ENCODE measurements around the gene TSPAN18. TPM values are rescaled to one million over a fixed set of nuclear protein-coding genes. Genes with fewer than 3 reads are reported as not detected.

The TSPAN18 gene
- total RNA-seq, 2 experiments from 2014 or later, result not detected

GRCh38 chr11:44977493-44977984 lies 250.8 kb downstream of the TSPAN18 start:
- intact Hi-C loops (cut with micrococcal nuclease; ENCODE audit: unreplicated experiment), result no loop called here
- Histone ChIP-seq H3K9me3 (ENCODE audit: low read length) (no peaks in the 10 kb centered on the region), H3K79me2 (ENCODE audit: insufficient read depth, low read depth, low read length) (no peaks in the 10 kb centered on the region), H3K4me1 (ENCODE audit: insufficient read depth, low read length, poor library complexity, severe bottlenecking) (peaks cover 18% of the 10 kb centered on the region), H3K36me3 (ENCODE audit: insufficient read depth, low read length) (no peaks in the 10 kb centered on the region), H3K4me3 (ENCODE audit: low read depth, low read length, poor library complexity, severe bottlenecking) (no peak overlapping the region), H3K4me2 (ENCODE audit: low read length) (no peak overlapping the region), H2AFZ (ENCODE audit: low read length) (peak overlapping the region; percentile 37; the same call in 1 of the 2 replicates), H3K9me2 (ENCODE audit: insufficient read depth, low read length) (no peaks in the 10 kb centered on the region), H3K27ac (ENCODE audit: low read depth, low read length, poor library complexity, severe bottlenecking) (no peak overlapping the region), H4K20me1 (ENCODE audit: insufficient read depth, low read length) (no peaks in the 10 kb centered on the region)
- no peak for DNase-seq (ENCODE audit: low spot score)
- no TSS peak for BruUV-seq (replicated peaks)
- TF ChIP-seq CTCF (conservative IDR thresholded peaks at IDR 0.05; ENCODE audit: low read length) (peak; percentile 57), EZH2phosphoT487 (IDR thresholded peaks at IDR 0.05; ENCODE audit: borderline replicate concordance, low read depth, low read length) (no peak)
- ChIA-PET CTCF (ENCODE audit: unreplicated experiment) (no interaction called here), POLR2A (interaction anchor here (0.6 kb wide), 1 partner anchor 29 kb away, joined by 5 read pairs; no protein-coding TSS in a partner anchor)

- DNase-seq (ENCODE audit: low spot score), result no peak
- no peaks in the 10 kb centered on the region for H3K36me3 ChIP-seq (ENCODE audit: insufficient read depth, low read length)
- H3K79me2 ChIP-seq (ENCODE audit: insufficient read depth, low read depth, low read length), result no peaks in the 10 kb centered on the region
- CTCF ChIA-PET (ENCODE audit: unreplicated experiment), result interaction anchor here (0.6 kb wide), 1 partner anchor 90 kb away, joined by 3 read pairs; no protein-coding TSS in a partner anchor
- H4K20me1 ChIP-seq (ENCODE audit: insufficient read depth, low read length), result no peaks in the 10 kb centered on the region
- H3K4me3 ChIP-seq (ENCODE audit: low read depth, low read length, poor library complexity, severe bottlenecking), result no peak overlapping the region
- intact Hi-C loops (cut with micrococcal nuclease; ENCODE audit: unreplicated experiment), result no loop called here
- H3K4me2 ChIP-seq (ENCODE audit: low read length), result no peak overlapping the region
- BruUV-seq (replicated peaks), result no TSS peak
- peaks cover 18% of the 10 kb centered on the region for H3K4me1 ChIP-seq (ENCODE audit: insufficient read depth, low read length, poor library complexity, severe bottlenecking)
- H3K9me2 ChIP-seq (ENCODE audit: insufficient read depth, low read length), result no peaks in the 10 kb centered on the region
- H3K9me3 ChIP-seq (ENCODE audit: low read length), result no peaks in the 10 kb centered on the region
- H3K27ac ChIP-seq (ENCODE audit: low read depth, low read length, poor library complexity, severe bottlenecking), result no peak overlapping the region
- POLR2A ChIA-PET, result no interaction called here
- no peak overlapping the region for H2AFZ ChIP-seq (ENCODE audit: low read length)
- TF ChIP-seq CTCF (conservative IDR thresholded peaks at IDR 0.05; ENCODE audit: low read length) (no peak), EZH2phosphoT487 (IDR thresholded peaks at IDR 0.05; ENCODE audit: borderline replicate concordance, low read depth, low read length) (no peak)
These were observed 251.7 kb downstream of the TSPAN18 start for GRCh38 chr11:44978274-44978960.

GRCh38 chr11:44978961-44979331 lies 252.2 kb downstream of the TSPAN18 start:
- H3K27ac ChIP-seq (ENCODE audit: low read depth, low read length, poor library complexity, severe bottlenecking), result no peak overlapping the region
- no TSS peak for BruUV-seq (replicated peaks)
- no peaks in the 10 kb centered on the region for H3K79me2 ChIP-seq (ENCODE audit: insufficient read depth, low read depth, low read length)
- H3K9me3 ChIP-seq (ENCODE audit: low read length), result no peaks in the 10 kb centered on the region
- no peak overlapping the region for H3K4me2 ChIP-seq (ENCODE audit: low read length)
- H3K9me2 ChIP-seq (ENCODE audit: insufficient read depth, low read length), result no peaks in the 10 kb centered on the region
- peaks cover 18% of the 10 kb centered on the region for H3K4me1 ChIP-seq (ENCODE audit: insufficient read depth, low read length, poor library complexity, severe bottlenecking)
- no peak overlapping the region for H3K4me3 ChIP-seq (ENCODE audit: low read depth, low read length, poor library complexity, severe bottlenecking)
- no peak overlapping the region for H2AFZ ChIP-seq (ENCODE audit: low read length)
- ChIA-PET POLR2A (no interaction called here), CTCF (ENCODE audit: unreplicated experiment) (no interaction called here)
- TF ChIP-seq EZH2phosphoT487 (IDR thresholded peaks at IDR 0.05; ENCODE audit: borderline replicate concordance, low read depth, low read length) (no peak), CTCF (conservative IDR thresholded peaks at IDR 0.05; ENCODE audit: low read length) (no peak)
- no peak for DNase-seq (ENCODE audit: low spot score)
- H4K20me1 ChIP-seq (ENCODE audit: insufficient read depth, low read length), result no peaks in the 10 kb centered on the region
- H3K36me3 ChIP-seq (ENCODE audit: insufficient read depth, low read length), result no peaks in the 10 kb centered on the region
- intact Hi-C loops (cut with micrococcal nuclease; ENCODE audit: unreplicated experiment), result no loop called here
